Ureter (tissue), 1 donor: ENCODE results near the gene RGS19. TPM values are rescaled to one million over a fixed set of nuclear protein-coding genes. Genes with fewer than 3 reads are reported as not detected.
"Not testable (repeated sequence)": the region's sequence is repeated elsewhere in the genome, so short reads cannot be mapped to it uniquely, and the experiment has no call there.

Source experiments
- DNase-seq: peaks from one replicate; pipeline ENCODE4 v3.0.0-alpha.2; 2020; ENCODE audit warnings: low spot score
- total RNA-seq: library from RNA; stranded (reverse); gene quantifications from one replicate; pipeline ENCODE4 v1.2.4, GENCODE V29; 2023
- donor health status: DM: yes; HTN: yes; CAD: no.

RGS19 gene
- total RNA-seq, 1 donor from 2014 or later = 10.3 TPM

- DNase-seq = no peak
Observed at GRCh38 chr20:64095455-64095854, 16.1 kb upstream of the RGS19 start.

GRCh38 chr20:64093013-64093503 is 13.7 kb upstream of the RGS19 start:
- no peak for DNase-seq

GRCh38 chr20:64092258-64093012 is 13.1 kb upstream of the RGS19 start:
- no peak for DNase-seq

- no peak for DNase-seq
Observed at GRCh38 chr20:64091770-64092169, 12.5 kb upstream of the RGS19 start.

- DNase-seq = no peak
Observed at GRCh38 chr20:64091340-64091739, 12.0 kb upstream of the RGS19 start.

- DNase-seq = no peak
Observed at GRCh38 chr20:64090165-64090564, 10.8 kb upstream of the RGS19 start.

- DNase-seq = not testable (repeated sequence)
Observed at GRCh38 chr20:64088586-64088985, 9.3 kb upstream of the RGS19 start.

GRCh38 chr20:64087226-64087825 is 8.0 kb upstream of the RGS19 start:
- not testable (repeated sequence) for DNase-seq

- DNase-seq = no peak
Observed at GRCh38 chr20:64086801-64087200, 7.5 kb upstream of the RGS19 start.

- no peak for DNase-seq
Observed at GRCh38 chr20:64084685-64085152, 5.4 kb upstream of the RGS19 start.

GRCh38 chr20:64083804-64084684 is 4.7 kb upstream of the RGS19 start, which contains the start of gene LKAAEAR1:
Gene LKAAEAR1 (minus strand): TSS chr20:64084398. CDS start chr20:64084219, 179 bp downstream.
- no peak for DNase-seq

GRCh38 chr20:64083378-64083803 is 4.1 kb upstream of the RGS19 start:
- DNase-seq = no peak

GRCh38 chr20:64082820-64083377 is 3.6 kb upstream of the RGS19 start:
- no peak for DNase-seq

- DNase-seq = no peak
Observed at GRCh38 chr20:64082126-64082731, 2.9 kb upstream of the RGS19 start.

- no peak for DNase-seq
Observed at GRCh38 chr20:64081624-64081964, 2.3 kb upstream of the RGS19 start.

GRCh38 chr20:64080813-64081623 is 1.7 kb upstream of the RGS19 start:
- DNase-seq = no peak

- no peak for DNase-seq
Observed at GRCh38 chr20:64080013-64080812, 895 bp upstream of the RGS19 start, which contains the start of gene OPRL1. Gene OPRL1 (plus strand): TSS chr20:64080082. CDS start chr20:64092721, 12,639 bp downstream.

- DNase-seq = no peak
Observed at GRCh38 chr20:64078934-64079272, 415 bp downstream of the RGS19 start.

- no peak for DNase-seq
Observed at GRCh38 chr20:64077876-64078551, 1.3 kb downstream of the RGS19 start.
